K562 (cell line): ENCODE data around the gene SHANK3. TPM values are rescaled to one million over a fixed set of nuclear protein-coding genes. Genes with fewer than 3 reads are reported as not detected.

Experiments used
- ATAC-seq: fragments of 200-7000 bp; cut with Tn5 transposase; 3 replicates; pipeline ENCODE4 v1.9.1; 2020; ENCODE audit warnings: moderate library complexity
- BruUV-seq: library from RNA; stranded (reverse); fragments of 400-500 nt; replicated peaks from 2 replicates; lab custom pipeline; 2021; lab: Mats Ljungman, UMichigan
- CTCF ChIA-PET: fragments of 300-600 bp; formaldehyde crosslinking; extraction: SDS; loops from one replicate; lab custom pipeline; 2021; ENCODE audit warnings: low intra/inter-chr PET ratio; lab: Yijun Ruan, JAX
- POLR2A ChIA-PET: fragments of 300-600, 350-650 bp; sonication (Branson Sonifier 250); formaldehyde crosslinking; extraction: SDS; loops from one replicate; lab custom pipeline; 2021; ENCODE audit warnings: antibody characterized with exemption, inconsistent platforms; lab: Yijun Ruan, JAX
- DNase-seq, 4 experiments: peaks; one replicate each; pipeline versions ENCODE4 v3.0.0 to v3.0.0-alpha.2; 2011 to 2018; ENCODE audit warnings: low spot score in 3 of 4, mixed read lengths in 3 of 4; ENCODE audit errors: extremely low read depth in 1 of 4
- FAIRE-seq: peaks from 2 replicates; lab custom pipeline; 2011; peaks lifted over from hg19 to GRCh38; lab: Jason Lieb, UNC
- H2AFZ ChIP-seq: 2 replicates; pipeline ENCODE4 v1.6.0; 2011; ENCODE audit warnings: low read depth, low read length, control low read depth, inconsistent platforms
- H3K27ac ChIP-seq: fragments of 200-600 bp; 3 replicates; pipeline ENCODE4 v1.8.0; 2011; ENCODE audit warnings: low read depth, mild to moderate bottlenecking, control low read depth, inconsistent platforms, low read length, moderate library complexity, mixed read lengths; ENCODE audit errors: extremely low read depth
- H3K27me3 ChIP-seq, 2 experiments: fragments of 300-600 bp in 1 of 2; 2 replicates in 1 of 2; 3 replicates in 1 of 2; pipeline versions ENCODE4 v1.6.0 to v1.8.0; 2011; ENCODE audit warnings: inconsistent platforms in 2 of 2, low read length in 2 of 2, mild to moderate bottlenecking in 1 of 2, mixed read lengths in 1 of 2, moderate library complexity in 1 of 2; ENCODE audit not compliant: control insufficient read depth in 2 of 2, insufficient read depth in 2 of 2
- H3K36me3 ChIP-seq: fragments of 300-600 bp; 3 replicates; pipeline ENCODE4 v1.8.0; 2011; ENCODE audit warnings: mild to moderate bottlenecking, low read length, inconsistent platforms; ENCODE audit not compliant: control insufficient read depth, insufficient read depth
- H3K4me1 ChIP-seq, 2 experiments: fragments of 200-600 bp in 1 of 2; replicated peaks in 1 of 2; 2 replicates in 1 of 2; 3 replicates in 1 of 2; pipeline versions ENCODE4 v1.5.1 to v1.8.0; 2011; ENCODE audit warnings: inconsistent platforms in 2 of 2, low read length in 2 of 2, mild to moderate bottlenecking in 1 of 2, mixed read lengths in 1 of 2, moderate library complexity in 1 of 2; ENCODE audit not compliant: control insufficient read depth in 2 of 2, insufficient read depth in 2 of 2
- H3K4me2 ChIP-seq: 2 replicates; pipeline ENCODE4 v1.6.1; 2011; ENCODE audit warnings: low read length, control low read depth, inconsistent platforms, mixed read lengths; ENCODE audit not compliant: insufficient read depth
- H3K4me3 ChIP-seq: fragments of 200-600 bp; sonication (generic), shearing (Covaris generic); 2 replicates; pipeline ENCODE4 v1.5.1; 2016; ENCODE audit warnings: control low read depth, inconsistent platforms
- H3K79me2 ChIP-seq: fragments of 200-600 bp; 3 replicates; pipeline ENCODE4 v1.8.0; 2011; ENCODE audit warnings: low read length, inconsistent platforms; ENCODE audit not compliant: control insufficient read depth, insufficient read depth
- H3K9ac ChIP-seq, 2 experiments: 2 replicates each; pipeline versions ENCODE4 v1.6.0 to v1.6.1; 2011; ENCODE audit warnings: low read depth in 2 of 2, low read length in 2 of 2, control low read depth in 1 of 2, inconsistent platforms in 1 of 2, mild to moderate bottlenecking in 1 of 2, mixed read lengths in 1 of 2; ENCODE audit not compliant: insufficient read depth in 1 of 2
- H3K9me1 ChIP-seq: one replicate; pipeline ENCODE4 v1.6.0; 2011; ENCODE audit warnings: inconsistent platforms, mild to moderate bottlenecking, low read length, moderate library complexity; ENCODE audit not compliant: control insufficient read depth, insufficient read depth
- H3K9me3 ChIP-seq: replicated peaks from 2 replicates; pipeline ENCODE4 v1.5.1; 2011; ENCODE audit warnings: low read depth, low read length, inconsistent platforms; ENCODE audit not compliant: control insufficient read depth, insufficient read depth
- H4K20me1 ChIP-seq: replicated peaks from 2 replicates; pipeline ENCODE4 v1.6.1; 2011; ENCODE audit warnings: low read length, inconsistent platforms, mixed read lengths; ENCODE audit not compliant: control insufficient read depth, insufficient read depth
- CC2D1A ChIP-seq: fragments of 450-650 bp; IDR thresholded peaks from 2 replicates; pipeline ENCODE4 v1.6.1; 2017; ENCODE audit warnings: mild to moderate bottlenecking
- CEBPB ChIP-seq: fragments of 450-650 bp; IDR thresholded peaks from 2 replicates; pipeline ENCODE4 v1.6.1; 2016; ENCODE audit warnings: missing genetic modification characterization, missing compliant biosample characterization
- CXXC5 ChIP-seq: fragments of 250-450 bp; sonication (Bioruptor Pico); IDR thresholded peaks from 2 replicates; pipeline ENCODE4 v1.8.0; 2022; ENCODE audit warnings: inconsistent platforms, mild to moderate bottlenecking, moderate library complexity
- ETV5 ChIP-seq: sonication (generic); formaldehyde crosslinking; IDR thresholded peaks from 2 replicates; pipeline ENCODE4 v1.4.0; 2020; ENCODE audit warnings: low read depth, mild to moderate bottlenecking, missing genetic modification reagents
- FIP1L1 ChIP-seq: fragments of 200-400 bp; formaldehyde crosslinking; IDR thresholded peaks from 2 replicates; pipeline ENCODE4 v1.6.1; 2018; ENCODE audit warnings: mild to moderate bottlenecking, low read depth, low read length; ENCODE audit not compliant: poor library complexity, severe bottlenecking
- FOXA3 ChIP-seq, 2 experiments: fragments of 450-650 bp in 1 of 2; sonication (generic) in 1 of 2; formaldehyde crosslinking; IDR thresholded peaks in 1 of 2; conservative IDR thresholded peaks in 1 of 2; 2 replicates each; pipeline versions ENCODE4 v1.4.0 to v1.8.0; 2020 to 2022; ENCODE audit warnings: mild to moderate bottlenecking in 2 of 2, missing genetic modification reagents in 1 of 2
- POLR2G ChIP-seq: fragments of 200-400 bp; formaldehyde crosslinking; IDR thresholded peaks from 2 replicates; pipeline ENCODE4 v1.6.1; 2017; ENCODE audit warnings: low read depth, mild to moderate bottlenecking, antibody characterized with exemption, low read length, moderate library complexity
- SMARCB1 ChIP-seq: IDR thresholded peaks from 2 replicates; pipeline ENCODE4 v1.6.1; 2011; ENCODE audit warnings: improper control_type of control experiment, low read depth; ENCODE audit not compliant: insufficient read length
- WGBS: fragments of 100-300 bp; shearing (Covaris generic); methylation state at CpG from one replicate; pipeline ENCODE4 v1.1.6; 2016; ENCODE audit warnings: low coverage, mixed read lengths; ENCODE audit not compliant: insufficient coverage; ENCODE audit errors: missing lambda C conversion rate; 5-methylcytosine and 5-hydroxymethylcytosine counted together
- in situ Hi-C: fragments of 300-500 bp; cut with MboI; formaldehyde crosslinking; loops from 4 replicates; pipeline ENCODE4 v1.15.0; 2018; ENCODE audit warnings: inconsistent platforms, mixed read lengths
- intact Hi-C: fragments of 100-400 bp; cut with micrococcal nuclease; formaldehyde crosslinking; loops from 2 replicates; pipeline ENCODE4 v1.14.2; 2022
- polyA plus RNA-seq, 8 experiments: library from polyadenylated mRNA; depleted of rRNA in 4 of 8; stranded (reverse) in 5 of 8; unstranded in 3 of 8; fragments of >200 nt; fragmentation: Nextera tagmentation in 2 of 8; fragmentation: Illumina TruSeq in 1 of 8; extraction: Ambion mirVana in 2 of 8; extraction: Trizol in 1 of 8; gene quantifications; 2 replicates each; pipeline versions ENCODE4 v1.2.1 to v1.2.3, GENCODE V29; 2011 to 2014; ENCODE audit warnings: inconsistent platforms in 1 of 8, missing spikeins in 1 of 8
- total RNA-seq, 7 experiments: library from RNA; depleted of rRNA in 6 of 7; stranded (reverse); fragments of >200 nt in 6 of 7; fragmentation: Illumina TruSeq in 2 of 7; extraction: Trizol in 2 of 7; gene quantifications; 2 replicates each; pipeline versions ENCODE4 v1.2.1 to v1.2.3, GENCODE V29; 2011 to 2021; ENCODE audit warnings: low replicate concordance in 1 of 7
- TF ChIP-seq, protein P1 (sequence below), 3 experiments: IDR thresholded peaks in 2 of 3; conservative IDR thresholded peaks in 1 of 3; 2 replicates each; pipeline ENCODE4 v1.5.1; 2011 to 2012; ENCODE audit warnings: low read length in 3 of 3, mild to moderate bottlenecking in 3 of 3, control low read depth in 2 of 3, improper control_type of control experiment in 1 of 3, inconsistent platforms in 1 of 3, low read depth in 1 of 3, mixed read lengths in 1 of 3, moderate library complexity in 1 of 3; ENCODE audit not compliant: insufficient read depth in 2 of 3
- TF ChIP-seq, protein P2 (sequence below): sonication (generic); formaldehyde crosslinking; IDR thresholded peaks from 2 replicates; pipeline ENCODE4 v1.8.0; 2022; ENCODE audit warnings: mild to moderate bottlenecking, low read depth, missing genetic modification reagents
- TF ChIP-seq, protein P3 (sequence below): sonication (generic); formaldehyde crosslinking; IDR thresholded peaks from 2 replicates; pipeline ENCODE4 v1.8.1; 2023; ENCODE audit warnings: mild to moderate bottlenecking, missing genetic modification reagents

Gene SHANK3
- total and polyA plus RNA-seq, 9 of the 15 experiments (the other 6 are each of a cell fraction or from before 2014, with no cell fraction given) = 0.01 to 0.07 (median 0.03) TPM; not detected in 6

DNA sequence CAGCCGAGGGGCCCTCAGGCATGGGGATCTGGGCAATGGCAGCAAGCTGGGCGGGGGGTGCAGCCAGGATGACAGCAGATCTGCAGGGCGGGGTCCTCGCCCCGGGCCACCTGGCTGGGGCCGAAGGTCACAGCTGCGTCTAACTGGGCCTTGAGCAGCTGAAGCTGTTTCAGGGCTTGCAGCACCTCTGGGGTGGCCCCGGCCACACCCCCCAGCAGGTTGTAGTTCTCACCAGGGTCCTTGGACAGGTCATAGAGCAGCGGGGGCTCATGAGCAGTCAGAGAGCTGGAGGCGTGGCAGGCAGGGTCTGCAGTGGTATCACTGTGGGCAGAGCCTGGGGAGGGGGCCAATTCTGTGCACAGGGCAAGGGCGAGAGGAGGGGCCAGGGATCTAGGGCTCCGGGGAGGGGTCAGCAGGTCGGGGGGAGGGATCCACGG lies 47.5 kb upstream of the SHANK3 start (continued):
- TF ChIP-seq SMARCB1 (no peak), CEBPB (tag) (no peak)

DNA sequence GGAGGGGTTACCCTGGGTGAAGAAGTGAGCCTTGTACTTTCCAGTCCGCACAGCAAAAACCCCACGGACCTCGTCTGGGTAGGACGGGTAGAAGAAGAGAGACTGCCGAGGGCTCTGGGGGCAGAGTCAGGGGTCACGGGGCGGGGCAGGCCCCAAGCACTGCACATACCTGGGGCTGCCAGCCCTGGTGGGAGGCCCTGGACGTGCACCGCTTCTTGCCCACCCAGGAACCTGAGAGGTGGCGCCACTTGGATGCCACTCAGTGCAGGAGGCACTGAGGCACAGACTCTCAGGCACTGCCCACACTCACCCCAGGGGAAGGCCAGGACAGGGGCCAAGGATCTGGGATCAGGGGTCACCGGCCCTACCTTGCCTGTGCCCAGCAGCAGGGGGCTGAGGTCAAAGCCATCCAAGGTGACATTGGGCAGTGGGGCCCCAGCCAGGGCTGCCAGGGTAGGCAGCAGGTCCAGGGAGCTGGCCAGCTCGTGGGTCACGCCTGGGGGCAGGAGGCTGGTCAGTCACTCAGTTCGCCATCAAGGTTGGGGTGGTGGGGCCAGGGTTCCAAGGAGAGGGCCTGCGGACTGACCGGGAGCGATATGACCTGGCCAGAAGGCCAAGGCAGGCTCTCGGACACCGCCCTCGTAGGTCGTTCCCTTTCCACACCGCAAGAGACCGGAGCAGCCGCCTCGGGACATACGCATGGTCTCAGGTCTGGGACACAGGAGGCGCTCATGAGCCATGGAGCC lies 46.9 kb upstream of the SHANK3 start:
- no peaks in the 10 kb centered on the region for H3K9me1 ChIP-seq
- intact Hi-C loops (no loop called here), in situ Hi-C loops (no loop called here)
- H3K4me3 ChIP-seq = no peak overlapping the region
- 88% methylated on average over 11 of the region's 27 CpGs for WGBS
- H4K20me1 ChIP-seq = no peaks in the 10 kb centered on the region
- FAIRE-seq = no peak
- TF ChIP-seq, protein P1, sequence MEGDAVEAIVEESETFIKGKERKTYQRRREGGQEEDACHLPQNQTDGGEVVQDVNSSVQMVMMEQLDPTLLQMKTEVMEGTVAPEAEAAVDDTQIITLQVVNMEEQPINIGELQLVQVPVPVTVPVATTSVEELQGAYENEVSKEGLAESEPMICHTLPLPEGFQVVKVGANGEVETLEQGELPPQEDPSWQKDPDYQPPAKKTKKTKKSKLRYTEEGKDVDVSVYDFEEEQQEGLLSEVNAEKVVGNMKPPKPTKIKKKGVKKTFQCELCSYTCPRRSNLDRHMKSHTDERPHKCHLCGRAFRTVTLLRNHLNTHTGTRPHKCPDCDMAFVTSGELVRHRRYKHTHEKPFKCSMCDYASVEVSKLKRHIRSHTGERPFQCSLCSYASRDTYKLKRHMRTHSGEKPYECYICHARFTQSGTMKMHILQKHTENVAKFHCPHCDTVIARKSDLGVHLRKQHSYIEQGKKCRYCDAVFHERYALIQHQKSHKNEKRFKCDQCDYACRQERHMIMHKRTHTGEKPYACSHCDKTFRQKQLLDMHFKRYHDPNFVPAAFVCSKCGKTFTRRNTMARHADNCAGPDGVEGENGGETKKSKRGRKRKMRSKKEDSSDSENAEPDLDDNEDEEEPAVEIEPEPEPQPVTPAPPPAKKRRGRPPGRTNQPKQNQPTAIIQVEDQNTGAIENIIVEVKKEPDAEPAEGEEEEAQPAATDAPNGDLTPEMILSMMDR (IDR thresholded peaks at IDR 0.05 in 2 of 3, conservative IDR thresholded peaks at IDR 0.05 in 1 of 3; ENCODE audit: insufficient read depth in 2 of 3, low read depth in 1 of 3, low read length in 3 of 3) = peak; percentile 21 to 31 (median 23); a peak in 3 of 6 replicates
- TF ChIP-seq, protein P2, sequence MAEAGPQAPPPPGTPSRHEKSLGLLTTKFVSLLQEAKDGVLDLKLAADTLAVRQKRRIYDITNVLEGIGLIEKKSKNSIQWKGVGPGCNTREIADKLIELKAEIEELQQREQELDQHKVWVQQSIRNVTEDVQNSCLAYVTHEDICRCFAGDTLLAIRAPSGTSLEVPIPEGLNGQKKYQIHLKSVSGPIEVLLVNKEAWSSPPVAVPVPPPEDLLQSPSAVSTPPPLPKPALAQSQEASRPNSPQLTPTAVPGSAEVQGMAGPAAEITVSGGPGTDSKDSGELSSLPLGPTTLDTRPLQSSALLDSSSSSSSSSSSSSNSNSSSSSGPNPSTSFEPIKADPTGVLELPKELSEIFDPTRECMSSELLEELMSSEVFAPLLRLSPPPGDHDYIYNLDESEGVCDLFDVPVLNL (CRISPR knock-in tag) = no peak
- TF ChIP-seq CC2D1A = no peak
- TF ChIP-seq, protein P3, sequence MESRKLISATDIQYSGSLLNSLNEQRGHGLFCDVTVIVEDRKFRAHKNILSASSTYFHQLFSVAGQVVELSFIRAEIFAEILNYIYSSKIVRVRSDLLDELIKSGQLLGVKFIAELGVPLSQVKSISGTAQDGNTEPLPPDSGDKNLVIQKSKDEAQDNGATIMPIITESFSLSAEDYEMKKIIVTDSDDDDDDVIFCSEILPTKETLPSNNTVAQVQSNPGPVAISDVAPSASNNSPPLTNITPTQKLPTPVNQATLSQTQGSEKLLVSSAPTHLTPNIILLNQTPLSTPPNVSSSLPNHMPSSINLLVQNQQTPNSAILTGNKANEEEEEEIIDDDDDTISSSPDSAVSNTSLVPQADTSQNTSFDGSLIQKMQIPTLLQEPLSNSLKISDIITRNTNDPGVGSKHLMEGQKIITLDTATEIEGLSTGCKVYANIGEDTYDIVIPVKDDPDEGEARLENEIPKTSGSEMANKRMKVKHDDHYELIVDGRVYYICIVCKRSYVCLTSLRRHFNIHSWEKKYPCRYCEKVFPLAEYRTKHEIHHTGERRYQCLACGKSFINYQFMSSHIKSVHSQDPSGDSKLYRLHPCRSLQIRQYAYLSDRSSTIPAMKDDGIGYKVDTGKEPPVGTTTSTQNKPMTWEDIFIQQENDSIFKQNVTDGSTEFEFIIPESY (CRISPR knock-in tag) = peak; percentile 98
- no peak for TF ChIP-seq CXXC5
- TF ChIP-seq POLR2G = no peak
- no peak for TF ChIP-seq FIP1L1
- no peak for TF ChIP-seq ETV5 (CRISPR knock-in tag)
- no peak for TF ChIP-seq FOXA3 (CRISPR knock-in tag; conservative IDR thresholded peaks at IDR 0.05 in 1 of 2, IDR thresholded peaks at IDR 0.05 in 1 of 2)
- ChIA-PET CTCF (no interaction called here), POLR2A (interaction anchor here (0.7 to 1.1 kb wide), 2 partner anchors 11 to 56 kb away, joined by 3 to 5 read pairs; no protein-coding TSS in a partner anchor)
- H3K27me3 ChIP-seq = no peaks in the 10 kb centered on the region
- H3K9me3 ChIP-seq = no peaks in the 10 kb centered on the region
- H3K4me1 ChIP-seq = peaks cover 13 to 43% of the 10 kb centered on the region in 2 experiments; a peak in 4 of 5 replicates
- no peak overlapping the region for H3K9ac ChIP-seq
- ATAC-seq = no peak
- H3K27ac ChIP-seq = no peak overlapping the region
- H2AFZ ChIP-seq = no peak overlapping the region
- DNase-seq = no peak
- no peak overlapping the region for H3K4me2 ChIP-seq
- no peaks in the 10 kb centered on the region; the same call in 2 of the 3 replicates for H3K79me2 ChIP-seq
- BruUV-seq = no TSS peak
- H3K36me3 ChIP-seq = no peaks in the 10 kb centered on the region
